GM15510 (cell line): ENCODE measurements around the gene RPA4.

Experiments
- POLR2A ChIP-seq: IDR thresholded peaks from 3 replicates; pipeline ENCODE4 v1.6.1; 2011; ENCODE audit warnings: borderline replicate concordance; ENCODE audit not compliant: insufficient read length; ENCODE audit errors: extremely low read depth

RPA4 gene

GRCh38 chrX:96929036-96929435 lies 45.3 kb downstream of the RPA4 start:
- no peak for TF ChIP-seq POLR2A
